ENCODE measurements around the gene ACSF2. TPM values are rescaled to one million over a fixed set of nuclear protein-coding genes. Genes with fewer than 3 reads are reported as not detected.

The ACSF2 gene
- total RNA-seq, 1 donor from 2014 or later = 17.9 TPM

DNA sequence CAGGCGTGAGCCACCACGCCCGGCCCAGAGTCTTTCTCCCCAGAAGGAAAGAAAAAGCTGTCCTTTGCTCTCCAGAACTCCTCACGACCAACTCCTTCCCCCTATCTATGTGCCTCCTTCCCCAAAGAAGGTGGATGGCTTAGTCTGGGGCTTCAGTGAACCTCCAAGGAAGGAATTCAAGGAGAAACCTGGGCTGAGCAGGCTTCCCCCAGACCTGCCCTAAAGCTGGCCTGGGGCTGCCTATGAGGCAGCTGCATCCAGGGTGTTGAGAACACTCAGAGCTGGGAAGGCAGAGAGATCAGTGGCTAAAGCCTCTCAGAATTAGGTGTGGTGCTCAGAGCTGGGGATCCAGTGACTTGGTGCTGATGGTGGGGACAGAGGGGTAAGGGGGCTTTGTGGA, 3.8 kb downstream of the ACSF2 start:
- DNase-seq (no peak), ATAC-seq (ENCODE audit: low read depth) (no peak)
- Mint-ChIP-seq H3K27me3 (no peaks in the 10 kb centered on the region), H3K4me3 (no peak overlapping the region), H3K36me3 (ENCODE audit: low read depth) (peaks cover 10% of the 10 kb centered on the region), H3K27ac (no peak overlapping the region), H3K4me1 (peaks cover 26% of the 10 kb centered on the region), H3K9me3 (no peaks in the 10 kb centered on the region)
- CTCF ChIA-PET = no interaction called here
- intact Hi-C loops (cut with micrococcal nuclease) = no loop called here
- TF ChIP-seq, protein P1, sequence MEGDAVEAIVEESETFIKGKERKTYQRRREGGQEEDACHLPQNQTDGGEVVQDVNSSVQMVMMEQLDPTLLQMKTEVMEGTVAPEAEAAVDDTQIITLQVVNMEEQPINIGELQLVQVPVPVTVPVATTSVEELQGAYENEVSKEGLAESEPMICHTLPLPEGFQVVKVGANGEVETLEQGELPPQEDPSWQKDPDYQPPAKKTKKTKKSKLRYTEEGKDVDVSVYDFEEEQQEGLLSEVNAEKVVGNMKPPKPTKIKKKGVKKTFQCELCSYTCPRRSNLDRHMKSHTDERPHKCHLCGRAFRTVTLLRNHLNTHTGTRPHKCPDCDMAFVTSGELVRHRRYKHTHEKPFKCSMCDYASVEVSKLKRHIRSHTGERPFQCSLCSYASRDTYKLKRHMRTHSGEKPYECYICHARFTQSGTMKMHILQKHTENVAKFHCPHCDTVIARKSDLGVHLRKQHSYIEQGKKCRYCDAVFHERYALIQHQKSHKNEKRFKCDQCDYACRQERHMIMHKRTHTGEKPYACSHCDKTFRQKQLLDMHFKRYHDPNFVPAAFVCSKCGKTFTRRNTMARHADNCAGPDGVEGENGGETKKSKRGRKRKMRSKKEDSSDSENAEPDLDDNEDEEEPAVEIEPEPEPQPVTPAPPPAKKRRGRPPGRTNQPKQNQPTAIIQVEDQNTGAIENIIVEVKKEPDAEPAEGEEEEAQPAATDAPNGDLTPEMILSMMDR (IDR thresholded peaks at IDR 0.05) = no peak
- POLR2A ChIA-PET = interaction anchor here (1.5 kb wide), 1 partner anchor 33 kb away, joined by 3 read pairs; the partner anchor contains the start of gene LRRC59

DNA sequence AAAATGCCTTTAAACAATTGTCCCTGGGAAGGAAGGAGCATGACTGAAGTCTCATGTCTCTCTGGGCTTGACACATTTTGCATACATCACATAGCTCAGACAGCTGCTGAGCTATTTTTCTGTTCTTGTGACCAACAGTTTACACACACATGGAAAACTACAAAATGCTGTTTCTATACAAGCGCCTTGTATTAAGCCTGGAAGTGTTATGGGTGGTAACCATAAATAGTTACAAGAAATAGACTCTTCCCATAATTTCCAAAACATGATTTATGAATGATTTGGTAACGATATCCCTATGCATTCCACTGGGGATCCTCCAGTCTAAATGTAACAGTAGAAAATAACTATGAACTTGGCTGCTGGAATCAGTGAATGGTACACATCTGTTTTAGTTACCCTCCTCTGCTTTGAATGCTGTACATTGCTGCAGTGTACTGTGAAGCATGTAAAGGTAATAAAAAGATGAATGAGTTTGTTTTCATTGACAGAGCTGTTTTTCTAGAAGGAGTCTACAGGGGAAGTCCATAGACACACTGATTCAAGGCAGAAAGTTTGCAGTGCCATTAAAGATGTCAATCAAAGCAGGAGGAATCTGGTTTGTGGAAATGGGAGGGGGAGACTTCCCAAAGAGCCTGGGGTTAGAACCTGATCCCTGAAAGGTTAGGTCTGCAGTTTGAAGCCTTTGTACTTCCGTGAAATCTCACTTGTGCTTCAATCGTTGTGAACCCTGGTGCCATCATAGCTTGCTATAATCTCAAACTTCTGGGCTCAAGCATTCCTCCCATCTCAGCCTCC, 5.0 kb downstream of the ACSF2 start:
- ChIA-PET POLR2A (interaction anchor here (0.6 to 0.7 kb wide), 2 partner anchors 10 to 238 kb away, joined by 3 read pairs; no protein-coding TSS in a partner anchor), CTCF (interaction anchor here (1.7 kb wide), 1 partner anchor 48 kb away, joined by 3 read pairs; no protein-coding TSS in a partner anchor)
- no peaks in the 10 kb centered on the region for H3K9me3 Mint-ChIP-seq
- no peak for DNase-seq
- no peak for ATAC-seq (ENCODE audit: low read depth)
- intact Hi-C loops (cut with micrococcal nuclease) = no loop called here
- no peak overlapping the region for H3K4me3 Mint-ChIP-seq
- no peak overlapping the region for H3K27ac Mint-ChIP-seq
- no peaks in the 10 kb centered on the region for H3K27me3 Mint-ChIP-seq
- peaks cover 19% of the 10 kb centered on the region for H3K4me1 Mint-ChIP-seq
- H3K36me3 Mint-ChIP-seq (ENCODE audit: low read depth) = peaks cover 8% of the 10 kb centered on the region
- TF ChIP-seq, protein P1 (IDR thresholded peaks at IDR 0.05) = no peak

DNA sequence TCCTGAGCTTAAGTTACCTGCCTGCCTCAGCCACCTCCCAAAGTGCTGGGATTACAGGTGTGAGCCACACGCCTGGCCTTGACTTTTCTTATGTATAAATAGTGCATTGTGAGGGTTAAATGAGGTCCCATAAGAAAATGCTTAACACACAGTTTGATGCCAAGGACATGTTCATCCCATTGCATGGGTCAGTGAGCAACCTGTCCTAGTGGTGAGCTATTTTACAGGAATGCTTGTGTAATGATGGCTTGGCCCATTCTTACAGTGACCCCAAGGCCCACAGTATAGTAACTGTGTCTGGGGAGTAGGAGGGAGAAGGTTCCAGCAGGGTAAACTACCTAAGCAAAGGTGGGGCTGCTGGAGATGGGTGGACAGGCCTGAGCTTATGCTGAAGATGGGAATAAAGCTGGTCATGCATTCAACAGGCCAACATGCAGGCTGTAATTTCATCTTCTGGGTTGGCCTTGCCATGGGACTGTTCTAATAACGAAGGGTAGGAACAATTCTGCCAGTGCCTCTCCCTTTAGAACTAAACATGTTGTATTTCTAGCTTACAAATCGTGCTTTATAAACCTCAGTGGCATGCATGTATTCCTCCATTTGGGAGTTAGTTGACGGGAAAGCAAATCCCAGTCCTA, 6.2 kb downstream of the ACSF2 start:
- TF ChIP-seq, protein P1 (IDR thresholded peaks at IDR 0.05) = no peak
- ChIA-PET CTCF (interaction anchor here (1.7 kb wide), 1 partner anchor 47 kb away, joined by 3 read pairs; no protein-coding TSS in a partner anchor), POLR2A (no interaction called here)
- intact Hi-C loops (cut with micrococcal nuclease) = no loop called here
- ATAC-seq (ENCODE audit: low read depth) (no peak), DNase-seq (no peak)
- Mint-ChIP-seq H3K9me3 (no peaks in the 10 kb centered on the region), H3K4me3 (no peak overlapping the region), H3K27ac (no peak overlapping the region), H3K27me3 (no peaks in the 10 kb centered on the region), H3K36me3 (ENCODE audit: low read depth) (peaks cover 10% of the 10 kb centered on the region), H3K4me1 (peaks cover 11% of the 10 kb centered on the region)

DNA sequence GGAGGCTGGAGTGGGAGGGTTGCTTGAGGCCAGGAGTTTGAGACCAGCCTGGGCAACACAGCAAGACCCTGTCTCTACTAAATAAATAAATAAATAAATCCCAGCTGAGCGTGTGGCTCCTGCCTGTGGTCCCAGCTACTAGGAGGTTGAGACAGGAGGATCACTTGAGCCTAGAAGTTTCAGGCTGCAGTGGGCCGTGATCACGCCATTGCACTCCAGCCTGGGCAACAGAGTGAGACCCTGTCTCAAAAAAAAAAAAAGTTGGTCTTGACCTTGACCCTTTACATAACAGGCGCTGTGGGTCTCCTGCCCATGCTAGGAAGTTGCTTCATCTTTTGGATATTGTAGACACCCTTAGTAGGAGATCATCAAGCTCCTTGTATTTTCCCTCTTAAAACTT, 11.4 kb downstream of the ACSF2 start:
- POLR2A ChIA-PET = no interaction called here
- H3K4me1 Mint-ChIP-seq = no peaks in the 10 kb centered on the region

More for the DNA sequence above, 11.4 kb downstream of the ACSF2 start:
- CTCF ChIA-PET = no interaction called here
- DNase-seq (no peak), ATAC-seq (ENCODE audit: low read depth) (no peak)
- H3K4me3 Mint-ChIP-seq = no peak overlapping the region
- intact Hi-C loops (cut with micrococcal nuclease) = no loop called here
- TF ChIP-seq, protein P1 (IDR thresholded peaks at IDR 0.05) = no peak
- no peaks in the 10 kb centered on the region for H3K27me3 Mint-ChIP-seq
- H3K27ac Mint-ChIP-seq = no peak overlapping the region
- H3K9me3 Mint-ChIP-seq = no peaks in the 10 kb centered on the region
- H3K36me3 Mint-ChIP-seq (ENCODE audit: low read depth) = peaks cover 13% of the 10 kb centered on the region

All from activated B cell treated with CpG ODN at 0.5 μM for 24 hours (primary cell).